Measurements from ENCODE around the gene MED9. TPM values are rescaled to one million over a fixed set of nuclear protein-coding genes. Genes with fewer than 3 reads are reported as not detected.

Gene MED9
- total and polyA plus RNA-seq, 4 donors: 6.4 to 12.5 (median 8.8) TPM

GRCh38 chr17:17539591-17539990, 62.8 kb downstream of the MED9 start:
- WGBS: 61% methylated on average over 10 of the region's 10 CpGs
- no peaks in the 10 kb centered on the region for H3K9me3 ChIP-seq (ENCODE audit: control insufficient read depth in 4 of 4, low read length in 3 of 4)
- peak overlapping the region; percentile 94 to 95 for H3K27ac ChIP-seq (ENCODE audit: low read depth in 1 of 2, low read length in 2 of 2)
- TF ChIP-seq TAF1 (conservative IDR thresholded peaks at IDR 0.05) (no peak), HNF4A (conservative IDR thresholded peaks at IDR 0.05) (no peak), RXRA (IDR thresholded peaks at IDR 0.05) (peak in 1 of 2 donors; percentile 43), JUND (IDR thresholded peaks at IDR 0.05) (no peak), NR2F2 (IDR thresholded peaks at IDR 0.05) (no peak), FOXA2 (IDR thresholded peaks at IDR 0.05) (no peak), MAX (IDR thresholded peaks at IDR 0.05) (no peak), RAD21 (IDR thresholded peaks at IDR 0.05) (no peak)
- DNase-seq (ENCODE audit: low spot score): no peak
- peak overlapping the region; percentile 12 to 71 for H3K9ac ChIP-seq (ENCODE audit: low read depth in 1 of 2, low read length in 2 of 2)
- peaks cover 0 to 2% (median 0%) of the 10 kb centered on the region in 4 donors for H3K36me3 ChIP-seq (ENCODE audit: control insufficient read depth in 4 of 4, insufficient read depth in 3 of 4, low read depth in 1 of 4, low read length in 3 of 4)
- no peak overlapping the region for H3K4me3 ChIP-seq (ENCODE audit: low read depth in 1 of 3, low read length in 3 of 3)
- H3K4me1 ChIP-seq (ENCODE audit: control insufficient read depth in 4 of 4, insufficient read depth in 4 of 4, low read length in 3 of 4): peaks cover 26 to 75% (median 49%) of the 10 kb centered on the region in 4 donors
- no peaks in the 10 kb centered on the region for H3K27me3 ChIP-seq (ENCODE audit: control insufficient read depth in 4 of 4, insufficient read depth in 4 of 4, low read length in 3 of 4)

- WGBS: 69% methylated on average over 15 of the region's 15 CpGs
- peak overlapping the region; percentile 94 to 95 for H3K27ac ChIP-seq (ENCODE audit: low read depth in 1 of 2, low read length in 2 of 2)
- H3K4me3 ChIP-seq (ENCODE audit: low read depth in 1 of 3, low read length in 3 of 3): no peak overlapping the region
- DNase-seq (ENCODE audit: low spot score): no peak
- H3K4me1 ChIP-seq (ENCODE audit: control insufficient read depth in 4 of 4, insufficient read depth in 4 of 4, low read length in 3 of 4): peaks cover 28 to 75% (median 51%) of the 10 kb centered on the region in 4 donors
- no peak for TF ChIP-seq ATF3 (IDR thresholded peaks at IDR 0.05)
- TF ChIP-seq EGR1 (IDR thresholded peaks at IDR 0.05; ENCODE audit: low read depth in 2 of 2): no peak
- TF ChIP-seq TAF1 (conservative IDR thresholded peaks at IDR 0.05): no peak
- TF ChIP-seq YY1 (IDR thresholded peaks at IDR 0.05): no peak
- no peak for TF ChIP-seq CTCF (IDR thresholded peaks at IDR 0.05; ENCODE audit: low read depth, low read length, missing input control)
- no peak for TF ChIP-seq NR2F2 (IDR thresholded peaks at IDR 0.05)
- TF ChIP-seq FOXA2 (IDR thresholded peaks at IDR 0.05): no peak
- no peak for TF ChIP-seq SP1 (IDR thresholded peaks at IDR 0.05)
- no peak for TF ChIP-seq RXRA (IDR thresholded peaks at IDR 0.05)
- no peak for TF ChIP-seq HNF4G (IDR thresholded peaks at IDR 0.05)
- no peak for TF ChIP-seq HNF4A (conservative IDR thresholded peaks at IDR 0.05)
- peak overlapping the region in 1 of 2 donors; percentile 11 for H3K9ac ChIP-seq (ENCODE audit: low read depth in 1 of 2, low read length in 2 of 2)
- H3K9me3 ChIP-seq (ENCODE audit: control insufficient read depth in 4 of 4, low read length in 3 of 4): no peaks in the 10 kb centered on the region
- no peaks in the 10 kb centered on the region for H3K27me3 ChIP-seq (ENCODE audit: control insufficient read depth in 4 of 4, insufficient read depth in 4 of 4, low read length in 3 of 4)
- H3K36me3 ChIP-seq (ENCODE audit: control insufficient read depth in 4 of 4, insufficient read depth in 3 of 4, low read depth in 1 of 4, low read length in 3 of 4): peaks cover 0 to 3% (median 0%) of the 10 kb centered on the region in 4 donors
Observed at GRCh38 chr17:17540278-17540906, 63.6 kb downstream of the MED9 start.

- no peak overlapping the region for H3K4me3 ChIP-seq (ENCODE audit: low read depth in 1 of 3, low read length in 3 of 3)
- H3K9me3 ChIP-seq (ENCODE audit: control insufficient read depth in 4 of 4, low read length in 3 of 4): no peaks in the 10 kb centered on the region
- no peak for TF ChIP-seq YY1 (IDR thresholded peaks at IDR 0.05)
- TF ChIP-seq HNF4G (IDR thresholded peaks at IDR 0.05): no peak
- TF ChIP-seq ZBTB33 (IDR thresholded peaks at IDR 0.05): no peak
- TF ChIP-seq ATF3 (IDR thresholded peaks at IDR 0.05): no peak
- TF ChIP-seq FOXA2 (IDR thresholded peaks at IDR 0.05): no peak
- no peak for DNase-seq (ENCODE audit: low spot score)
- no peaks in the 10 kb centered on the region for H3K27me3 ChIP-seq (ENCODE audit: control insufficient read depth in 4 of 4, insufficient read depth in 4 of 4, low read length in 3 of 4)
- peaks cover 0 to 3% (median 0%) of the 10 kb centered on the region in 4 donors for H3K36me3 ChIP-seq (ENCODE audit: control insufficient read depth in 4 of 4, insufficient read depth in 3 of 4, low read depth in 1 of 4, low read length in 3 of 4)
- H3K27ac ChIP-seq (ENCODE audit: low read depth in 1 of 2, low read length in 2 of 2): peak overlapping the region; percentile 94 to 95
- H3K9ac ChIP-seq (ENCODE audit: low read depth in 1 of 2, low read length in 2 of 2): no peak overlapping the region
- WGBS: 70% methylated on average over 23 of the region's 23 CpGs
- peaks cover 25 to 71% (median 48%) of the 10 kb centered on the region in 4 donors for H3K4me1 ChIP-seq (ENCODE audit: control insufficient read depth in 4 of 4, insufficient read depth in 4 of 4, low read length in 3 of 4)
Observed at GRCh38 chr17:17540935-17541639, 64.3 kb downstream of the MED9 start.

Measured in liver (tissue), 9 donors.